ENCODE results near the gene MPP1.

The MPP1 gene

DNA sequence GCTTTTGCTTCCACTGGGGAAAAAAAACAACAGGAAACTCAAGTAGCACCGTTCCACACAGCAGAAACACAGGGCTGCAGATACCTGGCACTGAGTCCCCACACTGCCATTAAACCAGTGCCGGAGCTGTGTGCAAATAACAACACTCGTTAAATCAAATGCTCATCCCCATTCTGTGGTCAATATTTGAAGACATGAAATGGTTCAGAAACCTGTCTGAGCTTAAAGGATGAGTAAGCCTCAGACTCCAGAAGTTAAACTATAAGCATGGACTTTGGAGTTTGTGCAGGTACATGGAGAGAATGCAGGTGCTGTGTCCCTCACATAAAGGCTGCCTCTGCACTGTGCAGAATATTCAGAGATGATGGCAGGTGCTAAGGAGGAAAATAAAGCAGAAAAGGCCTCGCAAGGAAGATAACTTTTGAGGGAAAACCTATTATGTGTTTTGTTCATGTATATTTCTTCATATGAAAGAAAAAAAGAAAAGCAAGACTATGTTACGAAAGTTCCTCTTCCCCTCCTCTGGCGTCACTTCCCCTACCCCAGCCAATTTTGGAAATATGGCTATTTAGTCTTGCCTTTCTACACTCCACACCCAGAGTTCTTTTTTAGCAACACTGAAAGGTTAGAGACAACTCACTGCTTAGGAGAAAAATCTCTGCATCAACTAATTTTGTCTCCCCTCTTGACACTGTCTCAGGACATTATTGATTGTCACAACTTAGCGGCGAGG lies 4.6 kb downstream of the MPP1 start:
- CTCF ChIA-PET: no interaction called here
- TF ChIP-seq, protein P1, sequence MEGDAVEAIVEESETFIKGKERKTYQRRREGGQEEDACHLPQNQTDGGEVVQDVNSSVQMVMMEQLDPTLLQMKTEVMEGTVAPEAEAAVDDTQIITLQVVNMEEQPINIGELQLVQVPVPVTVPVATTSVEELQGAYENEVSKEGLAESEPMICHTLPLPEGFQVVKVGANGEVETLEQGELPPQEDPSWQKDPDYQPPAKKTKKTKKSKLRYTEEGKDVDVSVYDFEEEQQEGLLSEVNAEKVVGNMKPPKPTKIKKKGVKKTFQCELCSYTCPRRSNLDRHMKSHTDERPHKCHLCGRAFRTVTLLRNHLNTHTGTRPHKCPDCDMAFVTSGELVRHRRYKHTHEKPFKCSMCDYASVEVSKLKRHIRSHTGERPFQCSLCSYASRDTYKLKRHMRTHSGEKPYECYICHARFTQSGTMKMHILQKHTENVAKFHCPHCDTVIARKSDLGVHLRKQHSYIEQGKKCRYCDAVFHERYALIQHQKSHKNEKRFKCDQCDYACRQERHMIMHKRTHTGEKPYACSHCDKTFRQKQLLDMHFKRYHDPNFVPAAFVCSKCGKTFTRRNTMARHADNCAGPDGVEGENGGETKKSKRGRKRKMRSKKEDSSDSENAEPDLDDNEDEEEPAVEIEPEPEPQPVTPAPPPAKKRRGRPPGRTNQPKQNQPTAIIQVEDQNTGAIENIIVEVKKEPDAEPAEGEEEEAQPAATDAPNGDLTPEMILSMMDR (conservative IDR thresholded peaks at IDR 0.05; ENCODE audit: low read depth): no peak
- DNase-seq (ENCODE audit: low spot score): no peak
- POLR2A ChIA-PET (ENCODE audit: low non-redundant PET): no interaction called here
- H3K27ac ChIP-seq: no peak overlapping the region

DNA sequence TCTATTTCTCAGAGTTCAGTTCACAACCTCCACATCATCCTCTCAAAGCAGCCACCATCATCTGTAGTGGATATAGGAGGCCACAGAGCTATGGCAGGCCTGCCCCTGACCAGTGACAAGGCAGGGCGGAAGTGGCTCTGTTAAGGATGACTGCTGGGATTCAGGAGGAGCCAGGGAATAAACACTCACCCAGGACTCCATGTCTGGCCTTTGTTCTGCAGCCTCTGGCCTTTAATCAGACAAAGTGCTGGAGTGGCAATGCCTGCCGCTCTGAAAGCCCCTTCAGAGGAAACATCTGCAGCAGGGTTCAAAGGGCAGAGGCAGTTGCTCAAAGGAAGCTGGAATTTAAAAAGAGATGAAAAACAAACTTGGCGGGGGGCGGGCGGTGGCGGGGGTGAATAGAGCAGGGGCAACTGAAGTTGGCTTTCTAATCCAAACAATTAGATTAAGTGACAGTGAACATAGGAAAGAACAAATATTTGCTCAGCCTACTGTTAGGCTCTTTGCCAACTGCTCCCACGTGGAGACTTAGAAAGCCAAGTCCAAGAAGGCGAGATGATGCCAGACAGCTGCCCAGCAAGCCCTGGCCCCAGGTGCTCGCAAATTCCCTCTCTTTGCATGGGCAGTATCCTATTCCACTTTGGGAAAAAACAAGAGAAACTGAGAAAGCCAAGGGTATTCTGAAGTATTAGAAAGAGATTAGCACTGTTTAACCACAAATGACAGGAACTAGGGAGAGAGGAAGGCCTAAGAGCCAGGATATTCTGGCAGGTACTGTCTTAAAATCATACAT lies 5.5 kb downstream of the MPP1 start:
- no peak for DNase-seq (ENCODE audit: low spot score)
- TF ChIP-seq, protein P1 (conservative IDR thresholded peaks at IDR 0.05; ENCODE audit: low read depth): no peak
- POLR2A ChIA-PET (ENCODE audit: low non-redundant PET): no interaction called here
- CTCF ChIA-PET: no interaction called here
- peak overlapping the region; percentile 35 for H3K27ac ChIP-seq

DNA sequence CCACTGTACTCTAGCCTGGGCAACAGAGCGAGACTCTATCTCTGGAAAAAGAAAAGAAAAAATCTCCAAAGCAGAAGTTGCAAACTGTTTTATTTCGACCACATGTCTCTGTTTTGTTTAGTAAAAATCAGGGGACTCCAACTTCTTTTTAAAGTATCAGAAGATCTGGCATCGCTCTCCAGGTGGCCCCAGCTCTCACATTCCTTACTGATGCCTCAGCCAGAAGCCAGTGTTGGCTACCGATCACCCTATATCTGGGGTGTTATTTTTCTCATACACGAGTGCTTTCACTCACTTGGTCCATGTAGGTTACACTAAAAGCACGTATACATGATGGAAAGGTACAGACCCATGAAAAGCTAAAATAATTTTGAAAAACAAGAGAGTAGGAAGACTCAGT lies 8.3 kb downstream of the MPP1 start:
- TF ChIP-seq, protein P1 (conservative IDR thresholded peaks at IDR 0.05; ENCODE audit: low read depth): no peak
- ChIA-PET POLR2A (ENCODE audit: low non-redundant PET) (no interaction called here), CTCF (no interaction called here)
- DNase-seq (ENCODE audit: low spot score): no peak
- H3K27ac ChIP-seq: no peak overlapping the region

- TF ChIP-seq, protein P1 (conservative IDR thresholded peaks at IDR 0.05; ENCODE audit: low read depth): no peak
- POLR2A ChIA-PET (ENCODE audit: low non-redundant PET): no interaction called here
- CTCF ChIA-PET: no interaction called here
- no peak overlapping the region for H3K27ac ChIP-seq
- no peak for DNase-seq (ENCODE audit: low spot score)
Observed at GRCh38 chrX:154795016-154795415, 10.3 kb downstream of the MPP1 start.

- ChIA-PET CTCF (interaction anchor here (0.7 kb wide), 1 partner anchor 45 kb away, joined by 3 read pairs; no protein-coding TSS in a partner anchor), POLR2A (ENCODE audit: low non-redundant PET) (no interaction called here)
- H3K27ac ChIP-seq: no peak overlapping the region
- DNase-seq (ENCODE audit: low spot score): no peak
- TF ChIP-seq, protein P1 (conservative IDR thresholded peaks at IDR 0.05; ENCODE audit: low read depth): no peak
Observed at GRCh38 chrX:154793084-154793795, 12.0 kb downstream of the MPP1 start.

- TF ChIP-seq, protein P1 (conservative IDR thresholded peaks at IDR 0.05; ENCODE audit: low read depth): no peak
- ChIA-PET POLR2A (ENCODE audit: low non-redundant PET) (no interaction called here), CTCF (interaction anchor here (0.7 kb wide), 1 partner anchor 849 kb away, joined by 4 read pairs; no protein-coding TSS in a partner anchor)
- H3K27ac ChIP-seq: no peak overlapping the region
- DNase-seq (ENCODE audit: low spot score): no peak
Observed at GRCh38 chrX:154791939-154792338, 13.3 kb downstream of the MPP1 start.
